Prostate gland (tissue), 2 donors: ENCODE results near the gene EIF4G3.

Experiments
- CTCF ChIP-seq, 4 experiments: fragments of 200-600 bp in 2 of 4; fragments of 450-650 bp in 2 of 4; sonication (generic) in 2 of 4; IDR thresholded peaks; 1 replicate in 3 of 4; 2 replicates in 1 of 4; pipeline ENCODE4 v1.5.1; 2016 to 2019; ENCODE audit warnings: antibody characterized with exemption in 4 of 4, mild to moderate bottlenecking in 2 of 4, moderate library complexity in 2 of 4
- POLR2A ChIP-seq: fragments of 450-650 bp; IDR thresholded peaks from one replicate; pipeline ENCODE4 v1.6.1; 2016; ENCODE audit warnings: antibody characterized with exemption, mild to moderate bottlenecking
- POLR2AphosphoS5 ChIP-seq: sonication (generic); formaldehyde crosslinking; IDR thresholded peaks from one replicate; pipeline ENCODE4 v1.6.1; 2017; ENCODE audit warnings: antibody characterized with exemption

- TF ChIP-seq POLR2A (no peak), CTCF (IDR thresholded peaks at IDR 0.05) (no peak), POLR2AphosphoS5 (no peak)
These were observed 326.7 kb downstream of the EIF4G3 start for GRCh38 chr1:20850021-20850420.
